ENCODE results near the gene ITGB6.

Gene ITGB6, protein sequence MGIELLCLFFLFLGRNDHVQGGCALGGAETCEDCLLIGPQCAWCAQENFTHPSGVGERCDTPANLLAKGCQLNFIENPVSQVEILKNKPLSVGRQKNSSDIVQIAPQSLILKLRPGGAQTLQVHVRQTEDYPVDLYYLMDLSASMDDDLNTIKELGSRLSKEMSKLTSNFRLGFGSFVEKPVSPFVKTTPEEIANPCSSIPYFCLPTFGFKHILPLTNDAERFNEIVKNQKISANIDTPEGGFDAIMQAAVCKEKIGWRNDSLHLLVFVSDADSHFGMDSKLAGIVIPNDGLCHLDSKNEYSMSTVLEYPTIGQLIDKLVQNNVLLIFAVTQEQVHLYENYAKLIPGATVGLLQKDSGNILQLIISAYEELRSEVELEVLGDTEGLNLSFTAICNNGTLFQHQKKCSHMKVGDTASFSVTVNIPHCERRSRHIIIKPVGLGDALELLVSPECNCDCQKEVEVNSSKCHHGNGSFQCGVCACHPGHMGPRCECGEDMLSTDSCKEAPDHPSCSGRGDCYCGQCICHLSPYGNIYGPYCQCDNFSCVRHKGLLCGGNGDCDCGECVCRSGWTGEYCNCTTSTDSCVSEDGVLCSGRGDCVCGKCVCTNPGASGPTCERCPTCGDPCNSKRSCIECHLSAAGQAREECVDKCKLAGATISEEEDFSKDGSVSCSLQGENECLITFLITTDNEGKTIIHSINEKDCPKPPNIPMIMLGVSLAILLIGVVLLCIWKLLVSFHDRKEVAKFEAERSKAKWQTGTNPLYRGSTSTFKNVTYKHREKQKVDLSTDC

GRCh38 chr2:160199683-160200389 is at the start of gene ITGB6:
Gene ITGB6, minus strand, starts transcription at chr2:160200272. Its CDS starts 209 bp downstream, at chr2:160200063.
- no peak within 1 kb of the TSS for H3K4me3 ChIP-seq (replicated peaks; ENCODE audit: low read depth, low read length)
- DNase-seq (ENCODE audit: low read depth), result no peak

DNA sequence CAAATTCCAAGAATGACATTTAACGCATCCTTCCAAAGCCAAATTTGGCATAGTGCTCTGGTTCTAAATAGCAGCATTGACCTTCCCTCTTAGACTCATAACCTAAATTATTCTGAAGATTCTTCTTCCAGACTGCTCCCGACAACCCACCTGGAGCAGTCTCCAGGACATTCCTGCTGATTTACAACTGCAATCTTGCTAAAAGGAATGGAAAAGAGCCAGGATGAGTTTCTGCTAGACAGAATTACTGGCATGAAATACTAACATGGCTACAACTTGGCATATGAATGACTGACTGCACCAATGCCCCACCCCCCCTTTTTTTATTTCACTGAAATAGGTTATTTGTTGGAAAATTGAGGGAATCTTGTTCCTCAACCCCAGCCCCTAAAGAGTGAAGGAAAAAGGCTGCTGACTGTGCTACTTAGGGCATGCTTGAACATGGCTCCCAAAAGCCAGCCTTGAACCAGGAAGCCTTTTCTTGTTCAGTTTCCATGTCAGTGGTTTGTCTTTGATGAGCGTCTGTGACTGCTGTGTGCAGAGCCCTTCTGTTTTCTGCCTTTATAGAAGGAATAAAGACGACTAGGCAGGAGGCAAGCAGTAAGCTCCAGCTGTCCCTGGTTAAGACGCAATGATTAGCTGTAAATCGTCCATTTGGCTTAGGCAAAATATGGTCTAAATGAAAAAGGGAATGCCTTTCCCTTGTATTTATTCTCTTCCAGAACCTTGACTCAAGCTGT is 47.4 kb upstream of the ITGB6 start:
- TF ChIP-seq, protein P1, sequence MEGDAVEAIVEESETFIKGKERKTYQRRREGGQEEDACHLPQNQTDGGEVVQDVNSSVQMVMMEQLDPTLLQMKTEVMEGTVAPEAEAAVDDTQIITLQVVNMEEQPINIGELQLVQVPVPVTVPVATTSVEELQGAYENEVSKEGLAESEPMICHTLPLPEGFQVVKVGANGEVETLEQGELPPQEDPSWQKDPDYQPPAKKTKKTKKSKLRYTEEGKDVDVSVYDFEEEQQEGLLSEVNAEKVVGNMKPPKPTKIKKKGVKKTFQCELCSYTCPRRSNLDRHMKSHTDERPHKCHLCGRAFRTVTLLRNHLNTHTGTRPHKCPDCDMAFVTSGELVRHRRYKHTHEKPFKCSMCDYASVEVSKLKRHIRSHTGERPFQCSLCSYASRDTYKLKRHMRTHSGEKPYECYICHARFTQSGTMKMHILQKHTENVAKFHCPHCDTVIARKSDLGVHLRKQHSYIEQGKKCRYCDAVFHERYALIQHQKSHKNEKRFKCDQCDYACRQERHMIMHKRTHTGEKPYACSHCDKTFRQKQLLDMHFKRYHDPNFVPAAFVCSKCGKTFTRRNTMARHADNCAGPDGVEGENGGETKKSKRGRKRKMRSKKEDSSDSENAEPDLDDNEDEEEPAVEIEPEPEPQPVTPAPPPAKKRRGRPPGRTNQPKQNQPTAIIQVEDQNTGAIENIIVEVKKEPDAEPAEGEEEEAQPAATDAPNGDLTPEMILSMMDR (IDR thresholded peaks at IDR 0.05; ENCODE audit: low read length, missing control alignments), result no peak

More at GRCh38 chr2:160199683-160200389, at the start of gene ITGB6:
- TF ChIP-seq, protein P1 (IDR thresholded peaks at IDR 0.05; ENCODE audit: low read length, missing control alignments), result no peak

DNA sequence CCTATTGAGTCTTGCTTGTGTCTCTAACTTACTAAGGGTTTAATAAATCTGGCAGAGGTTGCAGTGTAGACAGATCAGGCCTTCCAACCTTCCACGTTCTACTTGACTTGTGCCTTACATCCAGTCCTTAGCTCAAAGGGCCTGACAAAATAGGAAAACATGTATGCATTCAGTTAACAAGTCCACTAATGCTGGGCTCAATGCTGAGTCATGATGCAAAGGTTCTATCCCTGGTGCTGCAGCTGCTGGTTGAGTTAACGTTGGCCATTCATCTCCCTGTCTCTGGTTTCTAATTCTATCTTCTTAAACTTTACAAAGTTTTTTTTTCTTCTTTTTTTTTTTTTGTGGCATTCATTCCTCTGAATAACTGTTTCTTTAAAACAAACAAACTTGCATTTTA is 46.3 kb upstream of the ITGB6 start:
- no peak overlapping the region for H3K4me3 ChIP-seq (replicated peaks; ENCODE audit: low read depth, low read length)

More for the DNA sequence above, 47.4 kb upstream of the ITGB6 start:
- DNase-seq (ENCODE audit: low read depth), result no peak
- no peak overlapping the region for H3K4me3 ChIP-seq (replicated peaks; ENCODE audit: low read depth, low read length)

GRCh38 chr2:160245614-160246155 is 45.6 kb upstream of the ITGB6 start:
- no peak overlapping the region for H3K4me3 ChIP-seq (replicated peaks; ENCODE audit: low read depth, low read length)
- TF ChIP-seq, protein P1 (IDR thresholded peaks at IDR 0.05; ENCODE audit: low read length, missing control alignments), result no peak
- DNase-seq (ENCODE audit: low read depth), result no peak

More for the DNA sequence above, 46.3 kb upstream of the ITGB6 start:
- TF ChIP-seq, protein P1 (IDR thresholded peaks at IDR 0.05; ENCODE audit: low read length, missing control alignments), result no peak
- DNase-seq (ENCODE audit: low read depth), result no peak

DNA sequence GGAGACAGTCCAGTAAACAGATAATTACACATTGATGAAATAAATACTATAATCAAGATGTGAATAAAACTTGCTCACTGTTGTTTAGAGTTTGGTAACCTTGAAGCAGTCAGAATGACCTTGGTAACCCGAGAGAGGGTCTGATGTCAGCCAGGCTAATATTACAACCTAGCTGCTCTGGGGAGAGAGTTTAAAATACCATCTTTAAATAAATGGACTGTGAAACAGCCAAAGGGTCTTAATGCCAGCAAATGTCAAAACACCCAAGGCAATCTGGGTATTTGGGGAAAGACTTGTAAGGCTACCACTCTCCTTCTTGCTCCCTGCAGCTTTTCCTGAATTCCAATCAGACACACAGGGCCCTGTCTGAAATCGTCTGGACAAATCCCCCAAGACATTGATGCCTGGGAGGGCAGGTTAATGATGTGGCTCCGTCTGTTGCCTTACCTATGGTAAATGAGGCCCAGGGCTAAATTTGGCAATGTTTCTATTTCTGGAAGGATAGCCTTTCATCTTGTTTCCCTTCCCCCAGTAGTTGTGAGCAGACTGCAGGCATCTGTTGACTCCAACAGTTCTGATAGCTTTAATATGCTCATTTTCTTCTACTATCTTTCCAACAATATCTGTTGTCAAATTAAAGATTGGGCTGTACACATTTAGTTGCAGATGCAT is 43.0 kb upstream of the ITGB6 start:
- no peak overlapping the region for H3K4me3 ChIP-seq (replicated peaks; ENCODE audit: low read depth, low read length)
- no peak for DNase-seq (ENCODE audit: low read depth)
- TF ChIP-seq, protein P1 (IDR thresholded peaks at IDR 0.05; ENCODE audit: low read length, missing control alignments), result no peak

Measured in fibroblast of pulmonary artery (primary cell).